AG09319 (cell line): Measurements from ENCODE around the gene POU2AF1.

Source experiments
- DNase-seq: peaks from one replicate; pipeline ENCODE4 v3.0.0-alpha.2; 2010; ENCODE audit warnings: low read depth; ENCODE audit errors: extremely low read depth
- CTCF ChIP-seq: IDR thresholded peaks from 2 replicates; pipeline ENCODE4 v1.5.1; 2011; ENCODE audit warnings: low read depth, mild to moderate bottlenecking, inconsistent platforms, low read length, moderate library complexity

Gene POU2AF1

GRCh38 chr11:111421251-111421650 lies 42.2 kb upstream of the POU2AF1 start:
- no peak for DNase-seq
- TF ChIP-seq CTCF: no peak

GRCh38 chr11:111419641-111420327 lies 40.7 kb upstream of the POU2AF1 start:
- DNase-seq: no peak
- TF ChIP-seq CTCF: no peak

GRCh38 chr11:111419181-111419580 lies 40.1 kb upstream of the POU2AF1 start:
- no peak for DNase-seq
- TF ChIP-seq CTCF: no peak

- TF ChIP-seq CTCF: no peak
- no peak for DNase-seq
Measured at GRCh38 chr11:111418436-111418787, 39.3 kb upstream of the POU2AF1 start.

- DNase-seq: peak; percentile 95
- TF ChIP-seq CTCF: no peak
Measured at GRCh38 chr11:111417766-111418435, 38.8 kb upstream of the POU2AF1 start.

GRCh38 chr11:111417011-111417765 lies 38.1 kb upstream of the POU2AF1 start:
- TF ChIP-seq CTCF: no peak
- no peak for DNase-seq
